ENCODE data around the gene KCNN1. TPM values are rescaled to one million over a fixed set of nuclear protein-coding genes. Genes with fewer than 3 reads are reported as not detected.

Gene KCNN1
- polyA plus RNA-seq, 3 donors, result not detected

DNA sequence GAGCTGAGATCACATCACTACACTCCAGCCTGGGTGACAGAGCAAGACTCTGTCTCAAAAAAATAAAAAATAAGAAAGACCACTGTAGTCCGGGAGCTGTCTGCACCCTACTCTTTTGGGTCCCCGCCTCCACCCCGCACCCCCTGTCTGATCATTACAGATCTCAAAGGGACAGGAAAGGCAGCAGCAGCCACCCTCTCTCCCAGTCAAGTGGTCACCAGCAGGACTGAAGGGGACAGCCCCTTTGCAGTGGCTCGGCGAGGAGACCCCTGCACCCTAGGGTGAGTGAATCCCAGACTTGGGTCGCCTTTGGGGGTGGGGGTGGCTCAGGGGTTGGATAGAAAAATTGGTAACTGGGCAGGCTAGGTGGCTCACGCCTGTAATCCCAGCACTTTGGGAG lies 12.5 kb upstream of the KCNN1 start:
- H3K36me3 Mint-ChIP-seq, result peaks cover 5 to 12% of the 10 kb centered on the region in 2 donors
- Histone ChIP-seq H3K27ac (ENCODE audit: low read depth in 1 of 2, low read length in 2 of 2) (no peak overlapping the region), H4K20me1 (ENCODE audit: insufficient read depth, low read length) (no peaks in the 10 kb centered on the region), H3K27me3 (ENCODE audit: control insufficient read depth in 2 of 2, insufficient read depth in 2 of 2, low read length in 2 of 2) (peaks cover 37 to 63% of the 10 kb centered on the region in 2 donors), H3K36me3 (replicated peaks in 1 of 2; ENCODE audit: control insufficient read depth in 1 of 2, insufficient read depth in 2 of 2, low read length in 2 of 2) (no peaks in the 10 kb centered on the region), H3K79me2 (ENCODE audit: insufficient read depth, low read length) (no peaks in the 10 kb centered on the region), H3K9ac (ENCODE audit: insufficient read depth, low read length, poor library complexity, severe bottlenecking) (no peak overlapping the region), H3K4me3 (replicated peaks in 1 of 3; ENCODE audit: low read depth in 2 of 3, low read length in 3 of 3) (no peak overlapping the region), H3K4me2 (replicated peaks; ENCODE audit: extremely low read depth, low read length, poor library complexity, severe bottlenecking) (no peak overlapping the region), H2AFZ (ENCODE audit: insufficient read depth, low read depth, low read length, poor library complexity, severe bottlenecking) (no peak overlapping the region), H3K9me3 (replicated peaks in 1 of 2; ENCODE audit: control insufficient read depth in 1 of 2, insufficient read depth in 1 of 2, low read length in 2 of 2) (peaks cover 0 to 11% of the 10 kb centered on the region in 2 donors), H3K4me1 (ENCODE audit: control insufficient read depth in 1 of 2, insufficient read depth in 2 of 2, low read length in 2 of 2) (peaks cover 31 to 32% of the 10 kb centered on the region in 2 donors)
- WGBS (ENCODE audit: insufficient coverage), result 83% methylated on average over 6 of the region's 7 CpGs
- intact Hi-C loops (cut with micrococcal nuclease), result no loop called here
- H3K4me1 Mint-ChIP-seq, result peaks cover 33% of the 10 kb centered on the region
- peak overlapping the region in 1 of 2 donors; percentile 80 for H3K4me3 Mint-ChIP-seq
- DNase-seq, result no peak
- H3K9me3 Mint-ChIP-seq, result peaks cover 0 to 29% (median 9%) of the 10 kb centered on the region in 7 donors
- H3K27ac Mint-ChIP-seq, result no peak overlapping the region
- peaks cover 66 to 76% (median 73%) of the 10 kb centered on the region in 3 donors for H3K27me3 Mint-ChIP-seq (ENCODE audit: low read depth in 3 of 3)
- TF ChIP-seq, protein P1, sequence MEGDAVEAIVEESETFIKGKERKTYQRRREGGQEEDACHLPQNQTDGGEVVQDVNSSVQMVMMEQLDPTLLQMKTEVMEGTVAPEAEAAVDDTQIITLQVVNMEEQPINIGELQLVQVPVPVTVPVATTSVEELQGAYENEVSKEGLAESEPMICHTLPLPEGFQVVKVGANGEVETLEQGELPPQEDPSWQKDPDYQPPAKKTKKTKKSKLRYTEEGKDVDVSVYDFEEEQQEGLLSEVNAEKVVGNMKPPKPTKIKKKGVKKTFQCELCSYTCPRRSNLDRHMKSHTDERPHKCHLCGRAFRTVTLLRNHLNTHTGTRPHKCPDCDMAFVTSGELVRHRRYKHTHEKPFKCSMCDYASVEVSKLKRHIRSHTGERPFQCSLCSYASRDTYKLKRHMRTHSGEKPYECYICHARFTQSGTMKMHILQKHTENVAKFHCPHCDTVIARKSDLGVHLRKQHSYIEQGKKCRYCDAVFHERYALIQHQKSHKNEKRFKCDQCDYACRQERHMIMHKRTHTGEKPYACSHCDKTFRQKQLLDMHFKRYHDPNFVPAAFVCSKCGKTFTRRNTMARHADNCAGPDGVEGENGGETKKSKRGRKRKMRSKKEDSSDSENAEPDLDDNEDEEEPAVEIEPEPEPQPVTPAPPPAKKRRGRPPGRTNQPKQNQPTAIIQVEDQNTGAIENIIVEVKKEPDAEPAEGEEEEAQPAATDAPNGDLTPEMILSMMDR (IDR thresholded peaks at IDR 0.05), result no peak

DNA sequence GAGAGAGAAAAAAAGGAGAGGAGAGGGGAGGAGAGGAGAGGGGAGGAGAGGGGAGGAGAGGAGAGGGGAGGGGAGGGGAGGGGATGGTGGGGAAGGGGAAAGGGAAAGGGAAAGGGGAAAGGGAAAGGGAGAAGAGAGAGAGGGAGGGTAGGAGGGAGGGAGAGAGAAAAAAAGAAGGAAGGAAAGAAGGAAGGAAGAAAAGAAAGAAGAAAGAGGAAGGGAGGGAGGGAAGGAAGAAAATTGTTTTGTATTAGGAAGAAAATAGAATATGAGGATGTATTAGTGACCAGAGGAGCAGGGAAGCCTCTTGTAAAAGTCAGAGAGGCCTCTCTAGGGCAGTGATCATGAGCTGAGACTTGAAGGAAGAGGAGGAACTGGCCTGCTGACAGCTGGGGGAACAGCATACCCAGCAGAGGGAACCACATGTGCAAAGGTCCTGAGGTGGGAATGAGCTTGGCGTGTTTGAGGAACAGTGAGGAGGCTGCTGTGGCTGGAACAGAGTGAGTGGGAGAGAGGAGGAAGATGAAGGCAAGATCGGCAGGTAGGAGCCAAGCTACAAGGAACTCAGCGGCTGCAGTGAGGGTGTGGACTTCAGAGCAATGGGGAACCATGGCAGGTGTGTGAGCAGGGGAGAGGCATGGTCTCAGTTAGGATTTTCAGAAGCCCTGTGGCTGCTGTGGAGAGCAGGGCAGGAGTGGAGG lies 9.6 kb upstream of the KCNN1 start:
- H3K27ac Mint-ChIP-seq, result no peak overlapping the region
- no peak overlapping the region for H3K4me3 Mint-ChIP-seq
- H2AFZ ChIP-seq (ENCODE audit: insufficient read depth, low read depth, low read length, poor library complexity, severe bottlenecking), result no peak overlapping the region
- H3K4me2 ChIP-seq (replicated peaks; ENCODE audit: extremely low read depth, low read length, poor library complexity, severe bottlenecking), result no peak overlapping the region
- intact Hi-C loops (cut with micrococcal nuclease), result no loop called here
- peaks cover 3 to 5% of the 10 kb centered on the region in 2 donors for H3K4me1 ChIP-seq (ENCODE audit: control insufficient read depth in 1 of 2, insufficient read depth in 2 of 2, low read length in 2 of 2)
- H4K20me1 ChIP-seq (ENCODE audit: insufficient read depth, low read length), result no peaks in the 10 kb centered on the region
- 81% methylated on average over 3 of the region's 3 CpGs for WGBS (ENCODE audit: insufficient coverage)
- peaks cover 0 to 11% of the 10 kb centered on the region in 2 donors for H3K9me3 ChIP-seq (replicated peaks in 1 of 2; ENCODE audit: control insufficient read depth in 1 of 2, insufficient read depth in 1 of 2, low read length in 2 of 2)
- H3K27me3 Mint-ChIP-seq (ENCODE audit: low read depth in 3 of 3), result peaks cover 43 to 58% (median 50%) of the 10 kb centered on the region in 3 donors
- H3K9ac ChIP-seq (ENCODE audit: insufficient read depth, low read length, poor library complexity, severe bottlenecking), result no peak overlapping the region
- peaks cover 9% of the 10 kb centered on the region for H3K4me1 Mint-ChIP-seq
- no peak overlapping the region for H3K27ac ChIP-seq (ENCODE audit: low read depth in 1 of 2, low read length in 2 of 2)
- peaks cover 0 to 11% (median 3%) of the 10 kb centered on the region in 7 donors for H3K9me3 Mint-ChIP-seq
- TF ChIP-seq, protein P1 (IDR thresholded peaks at IDR 0.05), result no peak
- peaks cover 0 to 2% of the 10 kb centered on the region in 2 donors for H3K36me3 Mint-ChIP-seq
- H3K27me3 ChIP-seq (ENCODE audit: control insufficient read depth in 2 of 2, insufficient read depth in 2 of 2, low read length in 2 of 2), result peaks cover 18 to 35% of the 10 kb centered on the region in 2 donors
- no peaks in the 10 kb centered on the region for H3K36me3 ChIP-seq (replicated peaks in 1 of 2; ENCODE audit: control insufficient read depth in 1 of 2, insufficient read depth in 2 of 2, low read length in 2 of 2)
- DNase-seq, result no peak
- H3K79me2 ChIP-seq (ENCODE audit: insufficient read depth, low read length), result no peaks in the 10 kb centered on the region
- H3K4me3 ChIP-seq (replicated peaks in 1 of 3; ENCODE audit: low read depth in 2 of 3, low read length in 3 of 3), result no peak overlapping the region

Data from CD14-positive monocyte (primary cell).